Right lung (tissue), 5 donors: ENCODE results near the gene ATG7. TPM values are rescaled to one million over a fixed set of nuclear protein-coding genes. Genes with fewer than 3 reads are reported as not detected.
A peak's percentile ranks its signal among the peaks of the same experiment; 100 is the strongest.

Experiments used
- DNase-seq, 2 donors: peaks; one replicate each; pipeline ENCODE4 v3.0.0-alpha.2; 2013
- polyA plus RNA-seq, 5 donors: library from polyadenylated mRNA; unstranded; fragments of 120-200 nt; gene quantifications; one replicate each; pipeline versions ENCODE4 v1.2.1 to v1.2.3, GENCODE V29; 2013; ENCODE audit warnings: inconsistent platforms in 1 of 5, low replicate concordance in 1 of 5; ENCODE audit not compliant: insufficient read length in 5 of 5, insufficient read depth in 1 of 5

The ATG7 gene
- polyA plus RNA-seq, 5 donors, result 20.5 to 30.7 (median 27.1) TPM

DNA sequence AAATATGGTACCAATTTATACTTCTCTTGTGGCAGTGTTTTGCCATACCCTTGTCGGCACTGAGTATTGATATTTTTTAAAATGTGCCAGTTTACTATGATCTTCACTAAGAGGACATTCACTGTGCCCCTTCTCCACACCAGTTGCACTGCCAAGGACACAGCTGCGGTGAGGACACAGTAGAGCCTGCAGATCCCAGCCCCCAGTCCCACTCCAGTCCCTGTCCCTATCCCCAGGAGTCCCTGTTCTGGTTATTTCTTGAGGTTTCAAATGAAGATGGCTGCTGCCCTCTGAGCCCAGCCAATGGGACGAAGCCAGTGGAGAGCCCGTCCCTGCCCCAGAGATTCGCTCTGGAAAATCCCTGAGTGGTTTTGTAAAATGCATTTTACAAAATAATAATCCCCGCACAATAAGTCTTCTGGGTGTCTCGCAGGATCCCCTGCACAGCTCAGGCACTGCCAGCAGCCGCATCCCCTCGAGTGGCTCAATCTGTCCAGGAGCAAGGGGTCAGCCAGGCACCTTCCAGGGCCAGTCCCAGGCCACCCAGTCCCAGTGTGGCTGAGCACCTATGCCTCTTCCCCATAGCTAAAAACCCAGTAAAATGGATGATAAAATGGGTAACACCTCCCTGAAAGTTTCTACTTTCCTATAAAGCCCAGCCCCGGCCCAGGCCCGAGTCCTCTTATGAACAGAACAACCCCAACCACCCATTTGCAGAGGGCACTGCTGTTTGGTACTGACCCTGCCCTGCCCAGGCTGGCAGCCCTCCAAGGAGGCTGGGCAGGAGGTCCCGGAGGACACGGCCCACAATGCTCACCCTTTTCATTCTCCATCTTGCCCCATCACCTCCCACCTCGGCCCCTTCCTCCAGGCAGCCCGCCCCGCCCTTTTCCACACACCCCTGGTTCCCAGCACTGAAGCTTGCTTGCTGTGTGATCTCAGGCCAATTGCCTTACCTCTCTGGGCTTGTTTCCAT, 280.4 kb downstream of the ATG7 start:
- no peak for DNase-seq

DNA sequence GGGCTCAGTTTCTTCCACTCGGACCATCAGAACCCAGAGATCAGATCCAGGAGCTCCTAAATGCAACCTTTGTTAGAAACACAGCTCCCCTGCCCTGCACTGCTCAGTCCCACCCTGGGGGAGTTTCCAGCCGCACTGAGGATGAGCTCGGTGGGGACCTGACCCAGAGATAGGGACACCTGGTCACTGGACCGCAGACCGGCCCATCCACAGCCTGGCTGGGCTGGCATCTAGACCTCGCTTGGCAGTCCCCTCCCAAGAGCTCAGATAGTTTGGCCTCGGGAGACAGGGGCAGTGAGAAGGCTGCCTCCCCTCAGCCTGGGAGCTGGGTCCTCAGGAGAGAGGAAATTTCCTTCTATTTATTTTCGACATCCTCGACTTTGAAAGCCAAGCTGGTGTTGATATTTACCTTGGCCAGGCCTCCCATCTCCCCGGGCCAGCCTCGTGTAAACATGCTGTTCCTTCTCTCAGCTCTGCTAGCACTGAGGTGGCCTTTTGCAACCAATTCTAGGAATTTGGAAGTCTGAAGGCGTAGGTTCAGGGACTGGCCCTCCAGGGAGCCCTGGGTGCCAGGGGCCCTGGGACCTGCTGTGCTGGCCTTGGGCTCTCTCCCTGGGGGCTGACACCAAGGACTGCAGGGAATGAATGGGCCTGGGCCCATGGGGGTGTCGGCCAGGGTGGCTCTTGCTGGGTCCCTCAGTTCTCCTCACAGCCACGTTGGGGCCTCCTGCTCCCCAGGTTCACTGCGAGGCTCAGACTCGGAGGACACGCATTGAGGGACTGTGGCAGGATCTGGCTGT, 281.4 kb downstream of the ATG7 start:
- no peak for DNase-seq

DNA sequence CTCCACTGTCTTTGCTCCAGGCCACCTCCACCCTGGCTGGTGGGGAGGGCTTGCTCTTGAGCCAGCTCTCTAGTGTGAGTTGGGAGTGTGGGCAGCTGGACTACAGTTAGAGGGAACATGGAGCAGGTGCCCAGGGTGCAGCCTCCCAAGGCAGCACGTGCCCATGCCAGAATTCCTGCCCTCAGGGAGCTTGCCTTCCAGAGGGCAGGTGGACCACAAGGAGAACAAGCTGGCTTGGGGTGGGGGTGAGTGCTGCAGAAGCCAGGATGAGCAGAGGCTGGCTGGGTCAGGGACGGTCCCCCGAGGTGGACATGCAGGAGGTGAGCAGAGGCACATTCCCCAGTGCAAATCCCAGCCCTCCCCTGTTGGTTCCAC, 282.0 kb downstream of the ATG7 start:
- DNase-seq, result no peak

DNA sequence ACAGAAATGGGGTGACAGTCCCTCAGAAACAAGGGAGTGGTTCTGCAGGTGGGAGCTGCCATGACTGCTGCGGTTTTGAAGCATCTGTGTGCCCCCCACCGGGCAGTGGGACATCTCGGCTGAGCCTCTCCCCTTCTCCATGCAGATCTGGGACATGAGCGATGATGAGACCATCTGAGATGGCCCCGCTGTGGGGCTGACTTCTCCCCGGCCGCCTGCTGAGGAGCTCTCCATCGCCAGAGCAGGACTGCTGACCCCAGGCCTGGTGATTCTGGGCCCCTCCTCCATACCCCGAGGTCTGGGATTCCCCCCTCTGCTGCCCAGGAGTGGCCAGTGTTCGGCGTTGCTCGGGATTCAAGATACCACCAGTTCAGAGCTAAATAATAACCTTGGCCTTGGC, 282.5 kb downstream of the ATG7 start:
- no peak for DNase-seq

DNA sequence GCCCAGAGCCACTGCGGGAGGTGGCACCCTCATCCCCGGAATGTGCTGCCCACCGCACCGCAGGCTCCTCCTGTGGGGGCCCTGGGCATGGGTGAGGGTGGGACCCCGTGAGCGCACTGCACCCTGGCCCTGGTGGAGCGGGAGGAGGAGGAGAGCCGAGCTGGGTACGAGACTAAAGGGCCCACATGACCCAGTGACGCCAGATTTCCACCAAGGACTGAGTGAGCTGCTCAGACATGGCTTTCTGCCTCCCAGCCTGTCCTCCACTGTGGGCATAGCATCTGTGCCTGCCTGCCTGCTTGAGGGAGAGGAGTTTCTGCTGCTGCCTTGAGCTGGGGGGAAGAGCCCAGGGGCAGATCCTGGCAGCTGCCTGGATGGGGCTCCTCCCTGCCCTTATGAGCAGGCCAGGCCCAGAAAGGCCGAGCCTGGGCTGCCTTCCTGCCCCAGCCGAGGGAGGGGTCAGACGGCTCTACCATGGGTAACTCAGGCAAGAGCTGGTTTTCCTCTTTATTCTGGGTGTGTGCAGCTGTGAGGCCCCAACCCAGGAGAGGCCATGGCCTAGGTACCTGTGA, 283.1 kb downstream of the ATG7 start:
- no peak for DNase-seq

DNA sequence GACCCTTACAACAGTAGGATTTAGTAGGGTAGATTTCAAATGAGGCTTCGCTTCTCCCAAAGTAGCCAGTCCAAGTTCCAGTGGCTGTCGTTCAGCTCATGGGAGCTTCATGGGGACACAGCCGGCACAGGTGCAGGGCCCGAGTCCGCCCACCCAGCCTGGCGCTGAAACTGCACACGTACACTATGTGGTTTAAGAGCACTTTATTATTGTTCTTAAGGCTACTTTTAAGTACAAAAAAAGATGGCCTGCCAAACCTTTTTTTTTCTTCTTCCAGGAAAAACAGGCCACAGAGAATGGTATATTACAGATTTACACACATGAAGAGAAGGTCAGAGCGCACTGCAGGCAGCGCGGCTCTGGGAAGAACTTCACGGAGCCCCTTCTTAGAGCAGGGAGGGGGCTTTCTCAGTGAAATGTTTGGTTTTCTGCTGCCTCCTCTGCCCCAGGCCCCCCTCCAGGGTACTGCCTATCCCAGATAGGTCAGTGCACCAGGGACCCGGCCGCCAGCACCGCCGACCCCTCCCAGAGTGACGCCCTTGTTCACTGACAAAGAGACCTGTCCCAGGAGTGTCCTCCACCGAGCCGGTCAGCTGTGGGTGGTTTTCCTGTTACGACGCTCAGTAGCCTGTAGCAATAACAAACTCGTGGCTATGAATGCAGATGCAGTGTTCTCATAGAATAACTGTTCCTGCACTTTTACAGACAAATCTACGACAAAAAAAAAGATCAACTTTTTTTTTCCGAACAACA, 283.9 kb downstream of the ATG7 start:
- no peak for DNase-seq

DNA sequence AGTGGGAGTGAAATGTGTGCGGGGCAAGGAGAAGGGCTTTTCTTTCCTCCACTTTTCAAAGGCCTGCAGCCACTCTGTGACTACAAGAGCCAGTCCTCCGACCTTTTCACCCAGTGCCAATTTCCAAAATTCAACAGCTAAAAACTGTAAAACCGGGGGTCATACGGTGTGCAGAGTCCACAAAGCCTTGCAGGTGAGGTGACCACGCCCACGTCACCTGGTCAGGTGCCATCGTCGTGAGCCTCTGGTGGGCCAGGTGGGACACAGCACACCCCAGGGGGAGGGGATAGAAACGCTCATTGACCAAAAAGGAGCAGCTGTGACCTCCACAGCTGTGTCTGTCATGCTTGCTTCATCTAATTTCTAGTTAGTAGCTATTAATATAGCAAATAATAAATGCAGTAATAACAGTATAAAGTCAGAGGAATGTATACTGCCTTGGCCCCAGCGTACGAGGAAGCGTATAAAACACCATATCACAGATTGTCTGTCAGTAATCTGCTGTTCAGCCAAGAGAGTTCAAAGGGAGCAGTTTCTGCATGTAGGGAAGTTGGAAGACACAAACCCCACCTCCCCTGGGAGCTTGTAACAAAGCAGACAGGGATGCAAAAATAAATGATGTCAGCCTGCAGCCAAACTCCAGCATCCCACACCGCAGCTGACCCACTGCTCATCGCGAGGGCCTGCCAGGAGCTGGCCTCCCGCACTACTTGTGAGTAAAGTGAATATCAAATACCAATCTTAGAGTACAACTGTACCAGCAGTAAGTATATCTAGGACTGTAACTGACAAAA, 284.9 kb downstream of the ATG7 start:
- DNase-seq, result peak in 1 of 2 donors; percentile 47

DNA sequence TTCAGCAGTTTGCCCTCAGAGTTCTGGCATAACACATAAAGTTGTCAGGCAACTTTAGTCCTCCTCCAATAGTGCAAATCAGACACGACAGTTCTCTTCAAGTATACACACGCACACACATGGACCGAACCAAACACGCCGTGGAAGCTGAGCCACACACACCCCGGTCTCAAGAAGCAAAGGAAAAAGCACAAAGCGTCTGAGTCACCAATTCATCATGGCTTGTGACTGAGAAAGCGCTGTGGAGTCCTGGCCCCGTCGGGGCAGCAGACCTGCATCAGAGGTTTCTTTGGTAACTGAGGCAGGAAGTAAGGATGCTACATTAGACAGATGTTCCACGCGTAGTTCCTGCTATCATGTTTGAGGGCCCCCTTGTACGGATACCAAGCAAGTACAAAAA, 285.8 kb downstream of the ATG7 start:
- no peak for DNase-seq

DNA sequence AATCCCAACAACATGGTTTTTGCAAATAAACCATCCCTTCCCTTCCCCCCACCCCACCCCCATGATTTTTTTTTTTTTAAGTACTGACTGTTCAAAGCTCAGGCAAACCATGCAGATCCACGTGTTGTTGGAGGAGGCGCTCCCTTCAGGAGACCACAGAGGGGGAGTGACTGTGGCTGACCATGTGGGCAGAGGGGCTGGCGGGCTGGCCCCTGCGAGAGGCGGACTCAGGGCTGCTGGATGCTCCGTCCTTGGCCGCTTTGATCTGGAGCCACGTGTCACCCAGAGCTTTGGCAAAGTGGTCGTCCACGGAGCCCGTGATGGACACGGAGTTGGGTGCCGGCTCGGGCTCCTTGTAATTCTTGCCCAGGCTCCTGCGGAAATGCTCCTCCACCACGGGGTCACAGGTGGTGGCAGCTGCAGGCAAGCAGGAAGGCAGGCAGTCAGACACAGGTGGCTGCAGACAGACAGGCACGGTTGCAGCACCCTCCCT, 286.3 kb downstream of the ATG7 start:
- no peak for DNase-seq

DNA sequence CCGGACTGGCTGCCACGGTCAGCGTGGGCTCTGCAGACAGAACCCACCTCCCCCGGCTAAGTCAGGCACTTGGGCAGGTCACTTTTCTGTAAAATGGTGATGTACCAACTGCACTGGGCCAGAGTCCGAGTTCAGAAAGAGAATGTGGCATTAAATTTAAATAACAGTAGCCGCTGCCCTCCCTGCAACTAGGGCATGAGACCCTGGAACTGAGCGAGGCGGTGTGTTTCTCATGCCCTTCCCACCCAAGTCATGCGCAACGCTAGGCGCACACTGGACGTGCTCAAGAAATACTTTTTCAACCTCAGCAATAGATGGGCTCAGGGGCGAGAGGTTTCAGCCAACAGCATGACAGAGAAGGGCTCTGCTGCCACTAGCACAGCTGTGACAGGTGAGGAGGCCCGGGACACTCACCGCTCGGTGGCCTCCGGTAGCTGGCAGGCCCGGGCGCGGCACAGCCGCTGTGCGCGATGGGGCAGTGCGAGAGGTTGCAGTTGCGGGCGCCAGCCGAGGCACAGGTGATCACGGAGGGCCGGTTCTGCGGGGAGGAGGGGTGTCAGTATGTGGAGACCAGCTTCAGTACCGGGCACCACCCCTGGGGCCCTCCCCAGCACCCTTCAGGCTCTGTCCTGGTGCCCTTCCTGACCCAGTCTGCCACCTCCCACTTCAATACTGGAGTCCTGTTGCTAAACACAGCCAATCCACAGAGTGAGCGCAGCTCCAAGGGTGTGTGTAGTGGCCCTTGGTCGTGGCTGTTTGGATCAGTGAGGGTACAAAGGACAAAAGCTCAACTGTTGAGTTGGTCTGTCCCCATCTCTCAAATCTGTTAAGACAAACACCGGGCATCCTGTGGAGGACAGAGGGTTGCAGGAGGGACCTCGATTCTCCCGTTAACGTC, 287.0 kb downstream of the ATG7 start:
- no peak for DNase-seq

DNA sequence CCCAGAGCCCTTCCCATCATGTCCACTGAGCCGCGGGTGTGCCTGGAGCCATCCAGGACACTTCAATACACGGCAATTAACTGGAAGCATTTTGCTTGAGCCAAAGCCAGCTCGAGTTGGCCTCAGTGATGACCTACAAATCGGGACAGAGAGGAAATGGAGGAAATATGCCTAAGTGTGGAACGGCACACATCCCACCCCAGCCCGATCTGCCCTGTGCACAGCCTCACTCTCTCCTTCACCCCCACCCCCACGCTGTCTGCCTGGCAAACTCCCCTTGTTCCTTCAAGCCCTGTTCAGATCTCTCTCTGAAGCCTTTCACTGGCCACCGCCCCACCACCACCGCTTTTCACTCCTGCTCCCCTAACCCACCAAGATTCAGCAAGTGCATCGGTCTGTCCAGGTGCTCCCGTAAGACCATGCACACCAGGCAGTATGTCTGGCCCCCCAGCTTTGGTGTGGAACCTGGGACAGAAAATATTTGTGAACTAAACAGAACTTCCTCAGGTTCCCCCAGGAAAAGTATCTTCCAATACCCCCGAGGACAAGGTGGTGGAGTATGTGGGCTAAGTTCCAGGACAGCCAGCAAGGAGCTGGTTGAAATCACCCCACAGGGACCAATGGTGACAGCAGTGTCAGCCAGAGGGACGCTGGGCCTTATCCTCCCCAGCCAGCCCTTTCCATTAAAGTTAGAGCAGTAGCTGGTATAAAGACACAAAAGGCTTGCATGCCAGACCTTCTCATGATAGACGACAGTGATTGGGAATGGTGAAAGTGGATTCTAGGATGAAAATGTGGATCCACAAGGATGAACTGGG, 287.8 kb downstream of the ATG7 start:
- no peak for DNase-seq

DNA sequence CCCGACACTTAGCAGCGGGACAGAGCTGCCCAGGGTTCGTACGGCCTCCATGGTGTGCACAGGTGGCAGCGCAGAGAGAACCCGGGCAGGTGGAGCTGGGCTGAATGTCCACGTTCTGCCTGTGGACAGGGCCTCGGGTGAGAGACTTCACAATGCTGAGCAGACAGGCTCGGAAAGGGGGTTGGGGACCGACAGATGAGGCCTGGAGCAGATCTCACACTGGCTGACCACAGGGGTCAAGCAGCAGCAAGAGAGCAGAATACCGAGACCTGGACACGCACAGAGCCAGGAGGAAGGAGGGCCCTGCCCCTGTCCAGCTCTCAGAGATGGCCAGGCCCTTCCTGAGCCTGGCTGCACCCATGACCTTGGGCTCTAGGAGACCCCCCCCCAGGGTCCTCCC, 288.5 kb downstream of the ATG7 start:
- DNase-seq, result no peak

DNA sequence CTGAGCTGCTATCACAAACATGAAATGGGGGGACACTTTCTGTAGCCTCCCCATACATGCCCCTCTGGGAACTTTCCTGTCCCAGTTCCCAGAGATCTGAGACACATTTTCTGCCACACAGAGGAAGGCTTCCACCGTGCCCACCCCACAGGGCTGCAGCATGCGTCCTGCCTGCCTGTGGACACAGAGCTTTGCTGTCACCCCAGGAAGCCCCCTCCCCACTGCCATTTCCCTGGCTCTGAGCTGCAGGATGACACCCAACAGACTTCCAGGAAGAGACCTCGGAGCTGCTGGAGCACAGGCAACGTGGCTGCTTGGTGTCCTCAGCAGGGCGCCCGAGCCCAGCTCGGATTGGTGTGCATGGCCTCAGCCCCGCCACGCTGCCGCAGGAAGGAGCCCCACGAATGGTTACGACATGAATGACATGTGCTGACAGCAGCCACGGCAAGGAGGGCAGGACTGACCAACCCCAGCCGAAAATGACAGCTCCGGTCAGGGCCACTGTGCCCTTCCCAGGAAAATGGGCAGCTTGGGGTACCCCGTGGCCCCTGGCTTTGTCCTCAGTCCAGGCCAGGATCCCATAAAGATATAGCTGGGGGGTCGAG, 290.2 kb downstream of the ATG7 start:
- DNase-seq, result no peak

DNA sequence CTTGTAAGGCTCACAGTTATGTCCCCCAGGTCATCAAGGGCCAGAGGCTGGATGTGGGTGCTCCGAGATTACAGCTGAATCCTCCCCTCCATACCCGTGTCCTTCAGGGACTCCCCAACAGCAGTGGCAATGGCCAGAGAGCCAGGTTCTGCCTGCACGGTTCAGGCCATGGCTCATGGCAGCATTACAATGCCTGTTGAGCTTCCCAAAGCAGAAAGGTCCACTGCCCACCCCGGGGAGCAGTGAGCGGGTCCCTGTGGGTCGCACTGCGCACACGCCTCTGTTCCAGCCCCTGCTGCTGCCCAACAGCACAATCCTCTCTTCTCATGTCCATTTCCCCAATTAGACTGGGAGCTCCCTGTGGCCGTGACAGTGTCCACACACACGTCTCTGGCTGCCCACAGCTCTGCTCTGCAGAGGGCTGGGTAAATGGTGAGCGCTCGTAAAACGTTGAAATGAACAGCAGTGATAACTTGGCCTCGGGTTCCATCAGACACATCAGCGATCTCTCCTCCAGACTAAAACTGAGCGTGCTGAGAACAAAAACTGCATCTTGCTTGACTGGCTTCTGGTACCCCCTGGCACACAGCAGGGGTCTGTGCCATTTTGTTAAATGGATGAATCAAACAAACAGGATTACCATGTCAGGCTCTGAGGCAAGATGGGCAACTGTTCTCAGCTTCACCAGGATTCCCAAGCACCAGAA, 291.1 kb downstream of the ATG7 start:
- DNase-seq, result no peak

DNA sequence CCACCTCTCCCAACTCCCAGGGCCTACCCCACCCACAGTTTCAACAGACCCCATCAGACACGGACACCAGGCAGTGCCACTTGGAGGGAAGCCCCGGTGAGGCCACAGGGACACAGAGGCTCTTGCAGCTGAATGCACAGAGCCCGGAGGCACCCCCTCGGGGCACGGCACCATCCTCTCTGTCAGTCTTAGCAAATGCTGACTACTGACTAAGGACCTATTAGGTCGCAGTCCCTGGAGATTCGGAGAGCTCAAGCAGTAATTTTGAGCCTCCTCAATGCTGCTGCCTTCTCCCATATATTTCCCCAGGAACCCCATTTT, 291.6 kb downstream of the ATG7 start:
- no peak for DNase-seq

DNA sequence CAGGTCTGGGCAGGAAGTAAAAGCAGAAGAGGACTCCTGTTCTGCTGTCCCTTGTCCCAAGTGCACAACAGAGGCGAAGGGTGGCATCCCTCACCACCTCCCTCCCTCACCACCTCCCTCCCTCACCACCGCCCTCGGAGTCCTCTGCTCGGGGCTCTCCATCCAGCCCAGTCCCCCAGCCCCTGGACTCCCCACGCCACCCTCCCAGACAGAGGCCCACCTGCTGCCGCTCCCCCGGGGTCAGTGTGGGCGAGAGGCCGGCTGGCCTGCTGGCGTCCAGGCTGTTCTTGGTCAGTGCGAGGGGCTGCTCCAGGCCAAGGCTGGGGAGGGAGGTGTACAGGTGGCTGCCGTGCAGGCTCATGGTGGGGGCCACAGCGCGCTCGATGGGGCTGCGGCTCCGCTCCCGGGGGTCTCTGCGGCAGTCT, 292.4 kb downstream of the ATG7 start:
- no peak for DNase-seq

DNA sequence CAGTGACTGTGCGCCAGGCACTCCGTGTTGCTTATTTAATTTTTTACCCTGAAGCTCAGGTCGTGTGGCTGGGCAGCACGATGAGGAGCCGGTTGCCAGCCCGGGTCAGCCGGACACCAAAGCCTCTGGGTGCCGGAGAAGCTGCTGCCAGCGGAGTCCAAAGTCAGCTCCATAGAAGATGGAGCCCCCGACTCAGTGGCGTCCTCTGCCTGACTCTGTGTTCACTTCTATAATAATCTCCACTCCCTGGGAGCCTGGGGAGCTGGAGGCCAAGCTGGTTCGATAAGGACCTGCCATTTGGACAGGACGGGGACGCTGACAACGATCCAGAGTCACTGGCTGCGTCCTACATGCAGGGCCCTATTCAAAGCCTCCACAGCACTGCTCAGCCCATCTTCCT, 292.9 kb downstream of the ATG7 start:
- no peak for DNase-seq

DNA sequence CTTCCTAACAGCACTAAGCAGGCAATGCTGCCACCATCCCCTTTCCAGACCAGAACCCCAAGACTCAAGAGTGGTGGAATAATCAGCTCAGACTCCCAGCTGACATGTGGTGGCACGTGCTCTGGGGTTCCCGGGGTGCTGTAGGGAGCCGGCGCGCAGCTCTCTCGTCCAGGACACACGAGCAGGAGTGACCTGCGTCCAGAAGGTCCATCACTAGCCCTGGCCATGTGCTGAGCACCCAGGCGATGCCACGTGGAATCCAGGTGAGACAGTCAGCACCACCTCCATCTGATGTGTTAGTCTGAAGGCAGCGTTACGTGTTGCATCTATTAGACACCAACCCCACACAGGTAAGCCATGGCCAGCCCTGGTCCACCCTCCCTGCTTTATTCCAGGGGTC, 293.3 kb downstream of the ATG7 start:
- DNase-seq, result no peak
